Vagina (tissue), 2 donors: ENCODE results near the gene S100A13.

Experiments used
- POLR2A ChIP-seq, 2 donors: fragments of 450-650 bp; IDR thresholded peaks; one replicate each; pipeline ENCODE4 v1.6.1; 2017; ENCODE audit warnings: antibody characterized with exemption in 2 of 2, mild to moderate bottlenecking in 2 of 2, moderate library complexity in 2 of 2
- POLR2AphosphoS5 ChIP-seq, 2 donors: sonication (generic); formaldehyde crosslinking; IDR thresholded peaks; one replicate each; pipeline ENCODE4 v1.9.0; 2017; ENCODE audit warnings: antibody characterized with exemption in 2 of 2, mild to moderate bottlenecking in 2 of 2, low read depth in 1 of 2; ENCODE audit not compliant: insufficient read depth in 1 of 2
- TF ChIP-seq, protein P1 (sequence below), 3 experiments: fragments of 450-650 bp in 2 of 3; fragments of 200-600 bp in 1 of 3; sonication (generic) in 1 of 3; IDR thresholded peaks; one replicate each; pipeline ENCODE4 v1.5.1; 2017 to 2019; ENCODE audit warnings: antibody characterized with exemption in 3 of 3, mild to moderate bottlenecking in 2 of 3, moderate library complexity in 2 of 3

GRCh38 chr1:153628638-153629342 is 1.5 kb upstream of the S100A13 start:
- TF ChIP-seq, protein P1, sequence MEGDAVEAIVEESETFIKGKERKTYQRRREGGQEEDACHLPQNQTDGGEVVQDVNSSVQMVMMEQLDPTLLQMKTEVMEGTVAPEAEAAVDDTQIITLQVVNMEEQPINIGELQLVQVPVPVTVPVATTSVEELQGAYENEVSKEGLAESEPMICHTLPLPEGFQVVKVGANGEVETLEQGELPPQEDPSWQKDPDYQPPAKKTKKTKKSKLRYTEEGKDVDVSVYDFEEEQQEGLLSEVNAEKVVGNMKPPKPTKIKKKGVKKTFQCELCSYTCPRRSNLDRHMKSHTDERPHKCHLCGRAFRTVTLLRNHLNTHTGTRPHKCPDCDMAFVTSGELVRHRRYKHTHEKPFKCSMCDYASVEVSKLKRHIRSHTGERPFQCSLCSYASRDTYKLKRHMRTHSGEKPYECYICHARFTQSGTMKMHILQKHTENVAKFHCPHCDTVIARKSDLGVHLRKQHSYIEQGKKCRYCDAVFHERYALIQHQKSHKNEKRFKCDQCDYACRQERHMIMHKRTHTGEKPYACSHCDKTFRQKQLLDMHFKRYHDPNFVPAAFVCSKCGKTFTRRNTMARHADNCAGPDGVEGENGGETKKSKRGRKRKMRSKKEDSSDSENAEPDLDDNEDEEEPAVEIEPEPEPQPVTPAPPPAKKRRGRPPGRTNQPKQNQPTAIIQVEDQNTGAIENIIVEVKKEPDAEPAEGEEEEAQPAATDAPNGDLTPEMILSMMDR (IDR thresholded peaks at IDR 0.05), result no peak
- no peak for TF ChIP-seq POLR2AphosphoS5 (IDR thresholded peaks at IDR 0.05; ENCODE audit: insufficient read depth in 1 of 2, low read depth in 1 of 2)
- no peak for TF ChIP-seq POLR2A (IDR thresholded peaks at IDR 0.05)
